HG03460 (cell line): ENCODE data around the gene ULK1.

Experiments used
- ATAC-seq: cut with Tn5 transposase; IDR thresholded peaks from one replicate; pipeline ENCODE4 v1.9.1; 2021; ENCODE audit not compliant: unreplicated experiment

Gene ULK1

DNA sequence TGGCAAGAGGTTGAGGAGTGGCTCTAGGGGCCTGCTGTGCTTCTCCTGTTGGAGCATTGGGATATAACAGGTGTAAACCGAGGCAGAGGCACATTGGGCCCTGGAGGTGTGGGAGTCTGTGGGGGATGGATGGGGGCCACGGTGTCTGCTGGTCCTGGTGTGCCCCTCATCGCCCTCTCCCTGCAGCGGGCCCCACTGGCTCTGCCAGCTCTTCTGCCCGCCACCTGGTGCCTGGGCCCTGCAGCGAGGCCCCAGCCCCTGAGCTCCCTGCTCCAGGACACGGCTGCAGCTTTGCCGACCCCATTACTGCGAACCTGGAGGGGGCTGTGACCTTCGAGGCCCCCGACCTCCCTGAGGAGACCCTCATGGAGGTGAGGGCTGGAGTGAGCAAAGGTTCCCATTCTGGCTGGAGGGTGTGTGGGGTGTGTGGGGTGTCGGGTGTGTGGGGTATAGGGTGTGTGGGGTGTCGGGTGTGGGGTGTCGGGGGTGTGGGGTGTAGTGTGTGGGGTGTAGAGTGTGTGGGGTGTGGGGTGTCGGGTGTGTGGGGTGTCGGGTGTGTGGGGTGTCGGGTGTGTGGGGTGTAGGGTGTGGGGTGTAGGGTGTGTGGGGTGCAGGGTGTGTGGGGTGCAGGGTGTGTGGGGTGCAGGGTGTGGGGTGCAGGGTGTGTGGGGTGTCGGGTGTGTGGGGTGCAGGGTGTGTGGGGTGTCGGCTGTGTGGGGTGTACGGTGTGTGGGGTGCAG is 24.1 kb downstream of the ULK1 start:
- no peak for ATAC-seq

DNA sequence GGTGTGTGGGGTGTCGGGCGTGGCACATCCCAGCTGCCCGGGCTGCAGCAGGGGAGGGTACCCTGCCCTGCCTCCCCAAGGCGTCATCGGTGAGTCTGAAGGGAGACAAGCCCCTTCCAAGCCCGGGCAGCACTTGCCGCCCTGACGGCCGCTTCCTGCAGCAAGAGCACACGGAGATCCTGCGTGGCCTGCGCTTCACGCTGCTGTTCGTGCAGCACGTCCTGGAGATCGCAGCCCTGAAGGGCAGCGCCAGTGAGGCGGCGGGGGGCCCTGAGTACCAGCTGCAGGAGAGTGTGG is 24.6 kb downstream of the ULK1 start:
- no peak for ATAC-seq

DNA sequence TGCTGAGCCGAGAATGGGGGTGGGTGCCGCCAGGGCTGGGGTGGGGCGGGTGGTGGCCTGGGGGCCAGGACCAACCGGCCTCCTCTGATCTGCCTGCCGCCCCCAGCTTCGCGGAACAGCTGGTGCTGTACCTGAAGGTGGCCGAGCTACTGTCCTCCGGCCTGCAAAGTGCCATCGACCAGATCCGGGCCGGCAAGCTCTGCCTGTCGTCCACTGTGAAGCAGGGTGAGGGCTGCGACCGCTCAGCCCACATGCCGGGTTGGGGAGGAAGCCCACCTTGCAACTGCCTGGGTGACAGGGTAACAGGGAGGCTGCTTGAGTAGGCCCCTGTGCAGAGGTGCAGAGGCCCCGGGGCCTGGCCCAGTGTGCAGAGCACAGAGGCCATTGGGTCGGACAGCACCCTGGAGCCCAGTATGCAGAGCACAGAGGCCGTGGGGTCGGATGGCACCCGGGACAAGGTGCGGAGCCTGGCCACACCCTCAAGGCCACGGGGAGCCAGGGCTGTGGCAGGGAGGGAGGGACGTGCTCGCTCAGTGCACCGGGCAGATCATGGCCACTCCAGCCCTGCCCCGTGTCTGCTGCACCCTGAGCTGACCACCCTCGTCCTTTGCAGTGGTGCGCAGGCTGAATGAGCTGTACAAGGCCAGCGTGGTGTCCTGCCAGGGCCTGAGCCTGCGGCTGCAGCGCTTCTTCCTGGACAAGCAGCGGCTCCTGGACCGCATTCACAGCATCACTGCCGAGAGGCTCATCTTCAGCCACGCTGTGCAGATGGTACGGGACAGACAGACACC is 25.1 kb downstream of the ULK1 start:
- no peak for ATAC-seq

DNA sequence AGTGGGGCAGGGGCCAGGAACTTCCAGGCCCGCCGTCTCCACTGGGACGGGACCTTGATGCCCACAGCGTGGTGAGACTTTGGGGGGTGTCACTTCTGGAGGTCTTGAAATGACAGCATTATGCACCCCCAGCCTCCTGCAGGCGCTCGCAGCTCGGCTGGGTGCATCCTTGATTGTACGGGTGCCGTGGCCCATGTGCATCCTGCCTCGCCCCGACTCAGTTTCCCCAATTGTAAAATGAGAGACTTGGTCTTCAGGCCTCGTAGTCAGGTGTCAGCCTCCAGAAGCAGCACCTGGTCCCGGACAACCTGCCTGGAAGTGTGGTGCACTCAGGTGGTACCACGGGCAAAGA is 25.7 kb downstream of the ULK1 start:
- no peak for ATAC-seq

DNA sequence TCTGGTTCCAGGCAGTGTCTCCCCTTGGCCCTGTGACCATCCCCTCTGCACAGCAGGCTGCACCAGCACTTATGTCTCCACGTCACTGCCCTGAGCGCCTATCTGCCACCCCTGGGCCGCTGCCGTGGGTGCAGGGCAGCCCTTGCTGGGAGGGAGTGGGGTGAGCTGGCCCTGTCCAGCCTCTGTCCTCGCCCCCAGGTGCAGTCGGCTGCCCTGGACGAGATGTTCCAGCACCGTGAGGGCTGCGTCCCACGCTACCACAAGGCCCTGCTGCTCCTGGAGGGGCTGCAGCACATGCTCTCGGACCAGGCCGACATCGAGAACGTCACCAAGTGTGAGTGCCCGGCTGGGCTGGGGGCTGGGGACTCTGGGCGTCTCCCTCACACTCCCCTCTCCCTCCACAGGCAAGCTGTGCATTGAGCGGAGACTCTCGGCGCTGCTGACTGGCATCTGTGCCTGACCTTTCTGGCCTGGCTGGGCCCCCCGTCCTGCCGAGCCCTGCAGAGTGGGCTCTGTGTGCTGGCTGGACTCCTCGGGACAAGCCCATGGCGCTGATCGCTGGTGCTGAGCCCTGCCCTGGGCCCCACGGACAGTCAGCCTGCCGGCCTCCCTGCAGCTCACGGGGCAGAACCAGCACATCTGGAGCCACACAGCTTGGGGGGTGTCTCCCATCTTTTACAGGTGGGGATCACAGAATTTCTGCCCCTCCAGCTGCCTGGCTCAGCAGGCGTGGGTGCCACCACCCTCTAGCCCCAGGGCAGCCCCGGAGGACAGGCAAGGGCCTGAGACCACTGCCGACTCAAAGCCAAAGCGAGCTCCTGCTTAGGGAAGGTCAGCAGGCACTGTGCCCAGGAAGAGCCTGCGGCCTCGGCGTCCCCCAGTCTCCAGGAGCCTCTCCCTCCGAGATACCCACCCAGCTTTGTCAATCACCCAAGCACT is 26.7 kb downstream of the ULK1 start:
- ATAC-seq, result no peak

DNA sequence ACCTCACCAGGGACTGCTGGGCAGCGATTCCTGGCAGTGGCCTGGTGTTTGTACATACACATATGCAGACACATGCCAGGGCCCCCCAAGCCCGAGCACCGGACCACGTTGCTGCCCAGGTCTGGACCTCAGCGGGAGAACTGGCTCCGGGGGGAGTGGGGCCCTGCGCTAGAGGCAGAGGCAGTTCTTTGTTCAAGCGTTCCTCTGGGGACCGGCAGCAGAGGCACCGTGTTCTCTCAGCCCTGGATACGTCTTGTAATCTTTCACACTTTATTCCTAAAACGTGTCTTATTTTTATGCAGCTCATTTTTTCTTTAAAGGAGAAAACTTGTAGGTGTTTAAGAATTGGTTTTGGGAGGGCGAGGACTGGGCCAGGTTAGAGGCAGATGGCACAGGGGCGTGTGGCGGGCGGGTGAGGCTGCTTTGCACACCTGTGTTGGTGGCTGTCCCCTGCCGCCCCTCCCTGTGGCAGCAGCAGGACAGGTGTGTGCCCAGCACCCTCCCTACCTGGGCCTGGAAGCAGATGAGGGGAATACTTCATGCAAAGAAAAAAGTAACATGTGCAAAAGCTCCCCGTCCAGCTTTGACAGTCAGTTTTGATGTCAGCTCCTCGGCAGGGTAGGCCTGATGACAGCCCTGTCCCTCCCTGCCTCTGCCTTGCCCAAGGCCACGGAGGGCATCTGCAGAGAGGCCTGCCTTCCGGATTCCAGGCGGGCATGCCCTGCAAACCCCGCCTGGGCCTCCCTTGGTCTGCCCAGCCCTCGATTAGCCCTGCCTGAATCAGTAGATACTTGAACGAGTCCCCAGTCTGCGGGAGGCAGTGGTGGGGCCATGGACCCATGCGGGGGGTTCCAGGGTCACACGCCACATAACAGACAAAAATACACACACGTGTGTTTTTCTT is 27.7 kb downstream of the ULK1 start:
- ATAC-seq, result no peak

DNA sequence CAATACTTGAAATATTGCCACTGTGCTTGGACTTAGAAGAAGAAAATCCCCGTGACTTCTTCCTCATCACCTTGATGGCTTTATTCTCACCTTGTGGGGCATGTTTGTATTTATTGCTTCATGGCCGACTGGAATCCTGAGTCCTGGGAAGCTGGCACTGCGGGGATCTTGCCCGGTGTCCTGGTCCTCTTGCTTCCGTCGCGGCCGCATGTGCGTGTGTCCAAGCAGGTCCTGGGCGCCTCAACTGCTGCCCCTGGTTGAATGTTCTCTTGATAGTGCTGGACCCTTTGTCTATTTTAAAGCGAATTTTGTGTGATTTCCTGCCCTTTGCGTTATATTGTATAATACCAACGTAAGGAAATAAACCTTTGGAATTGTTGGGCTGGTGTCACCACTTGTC is 28.4 kb downstream of the ULK1 start:
- ATAC-seq, result no peak

DNA sequence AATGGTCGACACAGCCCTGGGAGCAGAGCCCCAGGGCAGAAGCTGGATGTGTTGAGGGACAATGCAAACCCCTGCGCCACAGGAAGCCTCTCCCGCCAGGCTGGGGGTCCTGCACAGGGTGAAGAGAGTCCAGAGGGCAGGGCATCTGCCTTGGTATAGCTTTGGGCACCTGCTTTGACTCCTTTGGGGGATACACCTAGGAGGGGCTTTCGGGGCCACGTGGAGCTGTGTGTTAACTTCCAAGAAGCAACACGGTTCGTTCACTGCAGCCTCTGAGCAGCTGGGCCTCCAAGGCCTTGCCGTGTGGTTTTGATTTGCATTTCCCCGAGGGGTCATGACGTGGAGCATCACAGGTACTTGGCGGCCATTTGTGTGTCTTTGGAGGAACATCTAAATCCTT is 28.8 kb downstream of the ULK1 start:
- peak; percentile 71 for ATAC-seq

DNA sequence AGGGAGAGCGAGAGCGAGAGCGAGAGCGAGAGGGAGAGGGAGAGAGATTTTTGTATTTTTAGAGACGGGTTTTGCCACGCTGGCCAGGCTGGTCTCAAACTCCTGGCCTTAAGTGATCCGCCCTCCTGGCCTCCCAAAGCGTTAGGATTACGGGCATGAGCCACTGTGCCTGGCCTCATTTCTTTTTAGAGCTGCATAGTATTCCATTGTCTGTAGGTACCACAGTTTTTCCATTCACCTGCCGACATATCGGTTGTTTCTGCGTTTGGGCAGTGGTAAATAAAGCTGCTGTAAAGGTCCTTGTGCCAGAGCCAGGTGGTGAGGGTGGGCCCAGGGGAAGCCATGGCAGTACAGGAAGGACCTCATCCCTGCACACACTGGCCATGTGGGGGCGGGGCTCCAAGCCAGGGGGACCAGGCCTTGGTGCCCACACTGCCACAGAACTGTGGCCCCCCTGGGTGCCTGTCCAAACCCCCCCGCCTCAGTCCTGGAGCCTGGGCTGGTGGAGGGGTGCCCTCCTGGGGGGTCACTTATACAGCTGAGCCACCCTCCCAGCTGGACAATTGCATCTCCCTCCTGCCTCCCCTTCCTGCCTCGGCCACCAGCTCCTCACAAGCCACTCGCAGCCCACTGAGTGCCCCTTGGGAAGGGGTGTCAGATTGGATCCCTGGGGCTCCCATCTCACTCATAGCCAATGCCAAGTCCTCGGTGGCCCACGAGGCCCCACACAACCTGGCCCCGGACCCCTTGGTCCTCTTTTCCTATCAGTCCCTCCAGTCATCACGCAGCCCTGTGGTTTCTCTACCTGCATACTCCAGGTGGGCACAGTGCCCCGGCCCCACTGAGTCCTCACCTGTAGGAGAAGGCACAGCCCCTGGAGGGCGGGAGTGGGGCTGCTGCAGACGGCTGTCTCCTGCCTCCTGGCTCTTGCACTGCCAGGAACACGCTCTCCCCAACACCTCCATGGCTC is 33.0 kb downstream of the ULK1 start:
- ATAC-seq, result no peak

DNA sequence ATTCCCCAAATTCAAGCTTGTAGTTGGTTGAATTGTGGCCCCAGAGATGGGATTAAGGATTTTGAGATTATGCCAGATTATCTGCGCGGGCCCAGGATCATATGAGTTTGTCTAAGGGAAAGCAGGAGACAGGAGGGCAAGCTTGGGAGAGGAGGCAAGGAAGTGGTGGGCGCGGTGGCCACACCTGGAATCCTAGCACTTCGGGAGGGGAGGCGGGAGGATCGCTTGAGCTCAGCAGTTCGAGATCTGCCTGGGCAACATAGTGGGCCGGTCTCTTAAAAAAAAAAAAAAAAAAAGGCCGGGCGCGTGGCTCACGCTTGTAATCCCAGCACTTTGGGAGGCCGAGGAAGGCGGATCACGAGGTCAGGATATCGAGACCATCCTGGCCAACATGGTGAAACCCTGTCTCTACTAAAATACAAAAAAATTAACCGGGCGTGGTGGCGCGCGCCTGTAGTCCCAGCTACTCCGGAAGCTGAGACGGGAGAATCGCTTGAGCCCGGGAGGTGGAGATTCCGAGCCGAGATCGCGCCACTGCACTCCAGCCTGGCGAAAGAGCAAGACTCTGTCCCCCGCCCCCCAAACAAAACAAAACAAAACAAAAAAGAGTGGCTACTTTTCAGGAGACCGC is 33.8 kb downstream of the ULK1 start:
- peak; percentile 3 for ATAC-seq

DNA sequence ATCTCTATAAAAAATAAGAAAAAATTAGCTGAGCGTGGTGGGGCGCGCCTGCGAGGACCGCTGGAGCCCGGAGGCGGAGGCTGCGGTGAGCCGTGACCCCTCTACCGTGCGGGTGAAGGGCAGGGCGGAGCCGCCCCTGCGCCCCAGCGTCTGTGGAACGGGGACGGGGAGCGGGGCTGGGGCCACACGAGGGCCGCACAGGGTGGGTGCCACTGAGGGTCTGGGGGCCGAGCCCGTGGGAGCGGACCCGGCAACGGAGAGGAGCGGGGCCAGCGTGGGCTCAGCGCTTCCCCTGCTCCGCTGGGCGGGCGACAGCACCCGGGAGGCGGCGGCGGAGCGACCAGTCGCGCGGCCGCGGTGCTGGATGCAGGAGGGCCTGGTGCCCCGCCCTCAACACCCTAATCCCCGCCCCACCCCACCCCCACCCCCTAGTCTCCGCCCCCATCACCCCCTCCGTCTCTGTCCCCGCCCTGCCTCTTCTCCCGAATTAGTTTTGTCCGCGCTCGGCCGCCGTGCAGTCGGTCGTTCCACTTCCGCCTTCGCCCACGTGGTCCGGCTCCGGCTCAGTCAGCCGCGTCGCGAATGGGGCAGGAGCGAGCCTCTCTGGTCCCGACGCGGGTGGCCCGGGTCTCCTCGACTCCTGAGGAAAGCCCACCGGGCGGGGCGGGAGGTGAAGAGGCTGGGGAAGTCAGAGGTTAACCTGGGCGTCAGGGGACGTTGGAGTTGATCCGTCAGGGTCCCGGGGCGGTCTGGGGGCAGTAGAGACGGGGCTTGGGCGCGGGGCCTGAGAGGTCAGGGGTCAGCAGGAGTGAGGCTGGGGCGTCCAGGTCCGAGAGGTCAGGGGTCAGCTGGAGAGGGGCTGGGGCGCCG is 34.5 kb downstream of the ULK1 start, which contains the start of gene PUS1:
PUS1 (plus strand) TSS at position 566 of the 870 bp plus-strand sequence. CDS start 447 bp downstream, outside the sequence.
- peak; percentile 63 for ATAC-seq

DNA sequence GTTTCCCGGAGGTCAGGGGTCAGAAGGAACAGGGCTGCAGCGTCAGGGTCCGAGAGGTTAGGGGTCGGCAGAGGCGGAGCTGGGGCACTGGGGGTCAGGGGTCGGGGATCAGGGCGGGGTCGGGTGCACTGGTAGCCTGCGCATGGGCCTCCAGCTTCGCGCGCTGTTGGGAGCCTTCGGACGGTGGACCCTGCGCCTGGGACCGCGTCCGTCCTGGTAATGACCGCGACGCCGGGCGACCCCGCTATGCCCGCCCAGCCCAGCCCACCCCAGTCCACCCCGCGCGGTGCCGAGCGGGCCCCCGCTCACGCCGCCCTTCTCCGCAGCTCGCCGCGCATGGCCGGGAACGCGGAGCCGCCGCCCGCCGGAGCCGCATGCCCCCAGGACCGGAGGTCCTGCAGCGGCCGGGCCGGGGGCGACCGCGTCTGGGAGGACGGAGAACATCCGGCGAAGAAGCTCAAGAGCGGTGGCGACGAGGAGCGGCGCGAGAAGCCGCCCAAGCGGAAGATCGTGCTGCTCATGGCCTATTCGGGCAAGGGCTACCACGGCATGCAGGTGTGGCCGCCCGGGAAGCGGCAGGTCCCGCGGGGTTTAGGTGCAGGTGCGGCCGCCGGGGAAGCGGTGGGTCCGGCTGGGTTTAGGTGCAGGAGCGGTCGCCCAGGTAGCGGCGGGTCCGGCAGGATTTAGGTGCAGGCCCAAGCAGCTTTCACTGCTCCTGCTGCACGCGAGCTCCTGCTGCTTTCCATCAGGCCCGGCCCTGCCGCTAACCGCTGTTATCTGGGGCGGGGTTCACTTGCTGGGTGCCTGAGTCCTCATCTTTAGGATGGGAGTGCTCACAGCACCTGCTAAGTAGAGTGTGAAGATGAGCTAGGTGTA is 35.4 kb downstream of the ULK1 start:
- ATAC-seq, result peak; percentile 24

DNA sequence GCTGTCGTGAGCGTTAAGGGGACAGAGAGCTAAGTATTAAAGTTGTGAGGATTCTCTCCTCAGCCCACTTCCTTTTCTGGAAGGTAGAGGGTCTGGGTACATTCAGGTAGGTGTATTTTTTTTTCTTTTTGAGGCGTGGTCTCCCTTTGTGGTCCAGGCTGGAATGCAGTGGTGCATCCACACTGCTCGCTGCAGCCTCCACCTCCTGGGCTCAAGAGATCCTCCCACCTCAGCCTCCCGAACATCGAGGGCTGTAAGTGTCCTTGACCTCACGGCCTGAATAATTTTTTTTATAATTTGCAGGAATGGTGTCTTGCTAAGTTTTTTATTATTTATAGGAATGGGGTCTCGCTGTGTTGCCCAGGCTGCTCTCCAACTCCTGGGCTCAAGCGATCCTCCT is 36.1 kb downstream of the ULK1 start:
- ATAC-seq, result no peak

DNA sequence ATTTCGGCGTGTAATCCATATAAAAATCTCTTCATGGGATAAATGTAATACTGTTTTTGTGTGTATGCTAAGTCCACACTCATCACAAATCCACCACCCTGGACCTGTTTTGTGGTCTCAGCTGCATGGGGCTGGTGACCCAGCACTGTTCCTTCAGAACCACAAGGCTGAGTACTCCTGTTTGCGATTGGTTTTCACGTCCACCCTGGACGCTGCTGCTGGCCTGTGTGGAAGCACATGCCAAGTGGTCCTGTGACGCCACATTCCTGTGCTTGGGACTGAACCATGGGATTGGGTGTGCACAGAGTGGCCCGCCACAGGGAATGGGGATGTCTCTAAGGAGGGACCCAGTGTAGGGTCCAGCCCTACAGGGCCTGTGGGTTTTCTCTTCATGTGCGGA is 39.0 kb downstream of the ULK1 start:
- ATAC-seq, result no peak

DNA sequence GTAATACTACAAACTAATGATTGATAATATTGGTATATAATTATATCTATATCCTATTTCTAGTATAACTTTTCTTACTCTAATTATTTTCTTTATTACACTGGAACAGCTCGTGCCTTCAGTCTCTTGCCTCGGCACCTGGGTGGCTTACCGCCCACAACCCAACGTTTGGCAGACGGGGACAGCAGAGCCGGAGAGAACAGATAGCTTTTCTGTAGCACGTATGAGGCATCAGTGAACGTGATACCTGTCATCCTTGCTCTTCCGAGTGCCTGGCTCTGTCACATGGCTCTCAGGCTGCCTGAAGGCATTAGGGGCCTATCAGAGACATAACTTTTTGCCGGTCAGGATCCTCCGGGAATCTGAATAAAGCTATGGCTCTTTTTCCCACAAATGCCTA is 40.1 kb downstream of the ULK1 start:
- no peak for ATAC-seq

DNA sequence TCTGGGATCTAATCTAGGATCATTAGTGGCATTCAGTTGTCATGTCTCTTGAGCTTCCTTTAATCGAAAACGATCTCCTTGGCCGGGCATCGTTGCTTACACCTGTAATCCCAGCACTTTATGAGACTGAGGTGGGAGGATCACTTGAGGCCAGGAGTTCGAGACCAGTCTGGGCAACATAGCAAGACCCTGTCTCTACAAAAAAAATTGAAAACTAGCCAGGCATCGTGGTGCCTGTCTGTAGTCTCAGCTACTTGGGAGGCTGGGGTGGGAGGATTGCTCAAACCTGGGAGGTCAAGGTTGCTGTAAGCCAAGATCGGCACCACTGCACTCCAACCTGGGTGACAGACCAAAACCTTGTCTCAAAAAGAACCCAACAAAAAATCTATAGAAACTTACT is 43.7 kb downstream of the ULK1 start:
- no peak for ATAC-seq

DNA sequence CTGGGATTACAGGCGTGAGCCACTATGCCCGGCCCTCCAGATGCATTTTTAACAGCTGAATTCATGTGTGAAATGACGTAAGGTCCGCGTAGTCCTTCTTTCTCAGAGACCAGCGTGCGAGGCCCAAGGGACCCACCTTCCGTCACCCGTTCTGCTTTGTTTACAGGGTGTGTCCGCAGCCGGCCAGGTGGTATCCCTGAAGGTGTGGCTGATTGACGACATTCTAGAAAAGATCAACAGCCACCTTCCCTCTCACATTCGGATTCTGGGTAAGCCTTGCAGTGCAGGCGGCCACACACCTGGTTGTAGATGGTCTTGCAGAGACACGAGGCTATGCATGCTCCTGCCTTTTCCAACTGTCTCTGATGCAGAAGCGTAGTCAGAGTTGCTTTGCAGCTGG is 44.6 kb downstream of the ULK1 start:
- no peak for ATAC-seq
